Embryonic facial prominence (tissue), 1 donor: ENCODE results near the gene PKP1.

ENCODE experiments used
- DNase-seq: peaks from one replicate; pipeline ENCODE4 v3.0.0-alpha.2; 2016; ENCODE audit errors: extremely low spot score

PKP1 gene

GRCh38 chr1:201260236-201260590 lies 23.1 kb upstream of the PKP1 start:
- DNase-seq: no peak

- no peak for DNase-seq
Measured at GRCh38 chr1:201260648-201261311, 22.5 kb upstream of the PKP1 start.

- no peak for DNase-seq
Measured at GRCh38 chr1:201261771-201262547, 21.3 kb upstream of the PKP1 start.

- no peak for DNase-seq
Measured at GRCh38 chr1:201262963-201263608, 20.2 kb upstream of the PKP1 start.

GRCh38 chr1:201264072-201264471 lies 19.2 kb upstream of the PKP1 start:
- DNase-seq: no peak

GRCh38 chr1:201264554-201264953 lies 18.8 kb upstream of the PKP1 start:
- DNase-seq: no peak

- DNase-seq: no peak
Measured at GRCh38 chr1:201265756-201266155, 17.6 kb upstream of the PKP1 start.

- DNase-seq: no peak
Measured at GRCh38 chr1:201266276-201266675, 17.0 kb upstream of the PKP1 start.

- DNase-seq: no peak
Measured at GRCh38 chr1:201266774-201267173, 16.5 kb upstream of the PKP1 start.

GRCh38 chr1:201267481-201268229 lies 15.7 kb upstream of the PKP1 start:
- DNase-seq: no peak

GRCh38 chr1:201268604-201269151 lies 14.6 kb upstream of the PKP1 start:
- no peak for DNase-seq

GRCh38 chr1:201269281-201269680 lies 14.0 kb upstream of the PKP1 start:
- no peak for DNase-seq

GRCh38 chr1:201269900-201270410 lies 13.4 kb upstream of the PKP1 start:
- DNase-seq: no peak

- DNase-seq: no peak
Measured at GRCh38 chr1:201270616-201271390, 12.5 kb upstream of the PKP1 start.

GRCh38 chr1:201272799-201273198 lies 10.5 kb upstream of the PKP1 start:
- no peak for DNase-seq

GRCh38 chr1:201274616-201275252 lies 8.6 kb upstream of the PKP1 start:
- DNase-seq: no peak

- DNase-seq: no peak
Measured at GRCh38 chr1:201275253-201275666, 8.0 kb upstream of the PKP1 start.

- no peak for DNase-seq
Measured at GRCh38 chr1:201276891-201277290, 6.4 kb upstream of the PKP1 start.

- DNase-seq: no peak
Measured at GRCh38 chr1:201277441-201277840, 5.9 kb upstream of the PKP1 start.

- DNase-seq: no peak
Measured at GRCh38 chr1:201279313-201279712, 4.0 kb upstream of the PKP1 start.
